ENCODE data around the gene MPZL3.

DNA sequence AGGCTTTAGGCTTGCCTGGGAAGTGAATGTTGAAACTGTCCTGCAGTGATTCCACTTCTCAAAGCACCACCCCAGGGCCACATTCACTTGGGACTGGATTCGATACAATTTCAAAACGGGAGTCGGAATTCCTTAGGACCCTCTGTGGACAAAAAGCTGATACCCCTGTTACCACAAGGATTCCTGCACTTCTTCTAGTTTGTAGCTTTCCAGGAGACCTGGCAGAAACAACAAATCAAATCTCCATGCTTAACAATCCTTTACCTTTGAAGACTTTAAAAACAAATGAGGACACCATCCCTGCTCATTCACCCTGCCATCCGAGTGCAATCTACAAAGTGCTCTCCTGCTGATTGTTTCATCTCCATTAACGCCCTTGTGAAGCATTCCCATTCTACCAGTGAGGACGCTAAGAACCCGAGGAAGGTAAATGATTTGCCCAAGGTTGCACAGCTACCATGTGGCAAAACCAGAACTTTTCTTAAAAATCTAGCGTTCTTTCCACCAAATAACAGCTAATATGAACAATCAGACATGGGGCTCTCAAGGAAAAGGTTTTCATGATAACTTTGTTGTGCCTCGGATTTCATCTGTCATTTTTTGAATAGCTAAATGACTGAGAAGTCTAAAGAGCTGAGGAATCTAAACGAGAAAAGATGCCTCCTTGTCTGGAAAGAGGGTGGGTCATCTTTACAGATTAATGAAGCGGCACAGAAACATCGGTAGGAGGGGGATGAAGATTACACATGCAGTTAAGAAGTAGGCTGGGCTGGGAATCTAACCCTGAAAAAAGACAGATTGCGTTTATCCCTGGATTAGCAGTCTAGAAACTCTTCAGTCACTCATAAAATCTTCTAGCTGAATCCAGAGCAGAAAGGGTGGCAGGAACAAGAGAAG lies 12.7 kb upstream of the MPZL3 start:
- no peak for TF ChIP-seq EZH2 (IDR thresholded peaks at IDR 0.05; ENCODE audit: insufficient read depth, low read length)
- TF ChIP-seq, protein P1, sequence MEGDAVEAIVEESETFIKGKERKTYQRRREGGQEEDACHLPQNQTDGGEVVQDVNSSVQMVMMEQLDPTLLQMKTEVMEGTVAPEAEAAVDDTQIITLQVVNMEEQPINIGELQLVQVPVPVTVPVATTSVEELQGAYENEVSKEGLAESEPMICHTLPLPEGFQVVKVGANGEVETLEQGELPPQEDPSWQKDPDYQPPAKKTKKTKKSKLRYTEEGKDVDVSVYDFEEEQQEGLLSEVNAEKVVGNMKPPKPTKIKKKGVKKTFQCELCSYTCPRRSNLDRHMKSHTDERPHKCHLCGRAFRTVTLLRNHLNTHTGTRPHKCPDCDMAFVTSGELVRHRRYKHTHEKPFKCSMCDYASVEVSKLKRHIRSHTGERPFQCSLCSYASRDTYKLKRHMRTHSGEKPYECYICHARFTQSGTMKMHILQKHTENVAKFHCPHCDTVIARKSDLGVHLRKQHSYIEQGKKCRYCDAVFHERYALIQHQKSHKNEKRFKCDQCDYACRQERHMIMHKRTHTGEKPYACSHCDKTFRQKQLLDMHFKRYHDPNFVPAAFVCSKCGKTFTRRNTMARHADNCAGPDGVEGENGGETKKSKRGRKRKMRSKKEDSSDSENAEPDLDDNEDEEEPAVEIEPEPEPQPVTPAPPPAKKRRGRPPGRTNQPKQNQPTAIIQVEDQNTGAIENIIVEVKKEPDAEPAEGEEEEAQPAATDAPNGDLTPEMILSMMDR (IDR thresholded peaks at IDR 0.05; ENCODE audit: insufficient read depth, low read depth, low read length) = no peak

All from astrocyte (in vitro differentiated cells and primary cell).